CD4-positive, alpha-beta T cell (primary cell): ENCODE measurements around the gene QDPR. TPM values are rescaled to one million over a fixed set of nuclear protein-coding genes. Genes with fewer than 3 reads are reported as not detected.

Source experiments
- ATAC-seq: fragments of 200-7000 bp; cut with Tn5 transposase; one replicate; pipeline ENCODE4 v1.10.0; 2022; ENCODE audit warnings: mild to moderate bottlenecking; ENCODE audit not compliant: poor library complexity
- CTCF ChIA-PET: fragments of 350-600 bp; sonication (Branson Sonifier 250); formaldehyde crosslinking; loops from one replicate; lab custom pipeline; 2021; ENCODE audit warnings: antibody characterized with exemption, inconsistent platforms; lab: Charles Lee
- POLR2A ChIA-PET: fragments of 350-600 bp; sonication (Branson Sonifier 250); formaldehyde crosslinking; loops from one replicate; lab custom pipeline; 2021; ENCODE audit warnings: antibody characterized with exemption, inconsistent platforms; lab: Charles Lee
- DNase-seq, 14 experiments: peaks; one replicate each; pipeline ENCODE4 v3.0.0-alpha.2; 2013 to 2020; ENCODE audit warnings: mixed read lengths in 2 of 14
- H3K27ac ChIP-seq, 2 donors: one replicate each; pipeline versions ENCODE4 v1.5.1 to v1.7.0; 2013; ENCODE audit warnings: low read length in 2 of 2, low read depth in 1 of 2, mild to moderate bottlenecking in 1 of 2
- H3K27me3 ChIP-seq, 2 experiments: 1 replicate in 1 of 2; 2 replicates in 1 of 2; pipeline versions ENCODE4 v1.6.1 to v1.7.0; 2013; ENCODE audit warnings: low read length in 2 of 2, control low read depth in 1 of 2, mild to moderate bottlenecking in 1 of 2, moderate library complexity in 1 of 2; ENCODE audit not compliant: insufficient read depth in 2 of 2, control insufficient read depth in 1 of 2
- H3K36me3 ChIP-seq: one replicate; pipeline ENCODE4 v1.6.1; 2013; ENCODE audit warnings: low read length, control low read depth; ENCODE audit not compliant: insufficient read depth
- H3K4me1 ChIP-seq: one replicate; pipeline ENCODE4 v1.6.1; 2013; ENCODE audit warnings: low read length, control low read depth; ENCODE audit not compliant: insufficient read depth
- H3K4me3 ChIP-seq: one replicate; pipeline ENCODE4 v1.5.1; 2013; ENCODE audit warnings: mild to moderate bottlenecking, low read length, moderate library complexity
- H3K9me3 ChIP-seq, 2 experiments: 1 replicate in 1 of 2; 2 replicates in 1 of 2; pipeline versions ENCODE4 v1.6.1 to v1.7.0; 2013; ENCODE audit warnings: low read length in 2 of 2, mild to moderate bottlenecking in 2 of 2, control low read depth in 1 of 2, moderate library complexity in 1 of 2; ENCODE audit not compliant: control insufficient read depth in 1 of 2, insufficient read depth in 1 of 2
- H3K27ac Mint-ChIP-seq: one replicate; pipeline ENCODE4 v1.8.0; 2020; ENCODE audit warnings: mixed read lengths
- H3K27me3 Mint-ChIP-seq: one replicate; pipeline ENCODE4 v1.8.0; 2021; ENCODE audit warnings: mixed read lengths
- H3K36me3 Mint-ChIP-seq: one replicate; pipeline ENCODE4 v1.8.0; 2021; ENCODE audit warnings: low read depth, mixed read lengths
- H3K4me1 Mint-ChIP-seq: one replicate; pipeline ENCODE4 v1.8.0; 2021; ENCODE audit warnings: low read depth, mixed read lengths
- H3K4me3 Mint-ChIP-seq: one replicate; pipeline ENCODE4 v1.8.0; 2020; ENCODE audit warnings: mild to moderate bottlenecking, mixed read lengths
- H3K9me3 Mint-ChIP-seq: one replicate; pipeline ENCODE4 v1.8.0; 2020; ENCODE audit warnings: mixed read lengths
- intact Hi-C, 2 experiments: fragments of 100-400 bp; cut with DNase I in 1 of 2; cut with micrococcal nuclease in 1 of 2; formaldehyde crosslinking; loops; one replicate each; pipeline versions ENCODE4 v1.15.1 to v1.9.0; 2023 to 2025; cut with DNase I, micrococcal nuclease
- total RNA-seq, 174 experiments: library from RNA in 2 of 174; stranded (reverse) in 2 of 174; gene quantifications; one replicate each; pipeline ENCODE4 v1.2.3 and lab custom pipeline; 2021 to 2026
- TF ChIP-seq, protein P1 (sequence below): fragments of 200-600 bp; IDR thresholded peaks from one replicate; pipeline ENCODE4 v1.8.0; 2022; ENCODE audit warnings: antibody characterized with exemption, mild to moderate bottlenecking

Gene QDPR
- total RNA-seq, 2 experiments from 2014 or later, result 15.3 to 15.7 TPM

DNA sequence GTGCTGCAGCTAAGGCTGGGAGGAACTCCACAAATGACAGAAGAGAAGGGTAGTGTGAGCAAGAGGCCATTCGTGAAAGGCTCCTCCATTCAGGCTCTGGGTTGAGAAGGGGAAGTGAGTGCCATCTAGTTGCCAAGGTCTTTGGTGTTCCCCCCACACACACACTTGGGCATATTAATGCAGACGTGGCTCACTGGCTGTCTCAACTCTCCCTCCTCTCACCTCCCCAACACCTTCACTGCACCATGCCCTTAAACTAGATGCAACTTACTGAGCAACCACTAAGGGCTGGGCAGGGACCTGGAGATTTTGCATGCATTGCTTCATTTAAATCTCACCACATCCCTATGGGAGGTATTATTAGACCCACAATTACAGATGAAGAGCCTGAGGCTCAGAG lies 11.8 kb upstream of the QDPR start:
- no peaks in the 10 kb centered on the region for H3K36me3 ChIP-seq
- H3K36me3 Mint-ChIP-seq, result no peaks in the 10 kb centered on the region
- H3K9me3 ChIP-seq, result no peaks in the 10 kb centered on the region
- H3K4me1 ChIP-seq, result no peaks in the 10 kb centered on the region
- no peaks in the 10 kb centered on the region for H3K4me1 Mint-ChIP-seq
- H3K27me3 Mint-ChIP-seq, result peaks cover 39% of the 10 kb centered on the region
- no peak overlapping the region for H3K27ac Mint-ChIP-seq
- H3K4me3 Mint-ChIP-seq, result no peak overlapping the region
- H3K9me3 Mint-ChIP-seq, result no peaks in the 10 kb centered on the region
- intact Hi-C loops, result no loop called here
- peaks cover 0 to 6% of the 10 kb centered on the region in 2 experiments for H3K27me3 ChIP-seq
- H3K27ac ChIP-seq, result no peak overlapping the region
- ChIA-PET POLR2A (no interaction called here), CTCF (no interaction called here)
- H3K4me3 ChIP-seq, result no peak overlapping the region
- DNase-seq (no peak), ATAC-seq (no peak)
- TF ChIP-seq, protein P1, sequence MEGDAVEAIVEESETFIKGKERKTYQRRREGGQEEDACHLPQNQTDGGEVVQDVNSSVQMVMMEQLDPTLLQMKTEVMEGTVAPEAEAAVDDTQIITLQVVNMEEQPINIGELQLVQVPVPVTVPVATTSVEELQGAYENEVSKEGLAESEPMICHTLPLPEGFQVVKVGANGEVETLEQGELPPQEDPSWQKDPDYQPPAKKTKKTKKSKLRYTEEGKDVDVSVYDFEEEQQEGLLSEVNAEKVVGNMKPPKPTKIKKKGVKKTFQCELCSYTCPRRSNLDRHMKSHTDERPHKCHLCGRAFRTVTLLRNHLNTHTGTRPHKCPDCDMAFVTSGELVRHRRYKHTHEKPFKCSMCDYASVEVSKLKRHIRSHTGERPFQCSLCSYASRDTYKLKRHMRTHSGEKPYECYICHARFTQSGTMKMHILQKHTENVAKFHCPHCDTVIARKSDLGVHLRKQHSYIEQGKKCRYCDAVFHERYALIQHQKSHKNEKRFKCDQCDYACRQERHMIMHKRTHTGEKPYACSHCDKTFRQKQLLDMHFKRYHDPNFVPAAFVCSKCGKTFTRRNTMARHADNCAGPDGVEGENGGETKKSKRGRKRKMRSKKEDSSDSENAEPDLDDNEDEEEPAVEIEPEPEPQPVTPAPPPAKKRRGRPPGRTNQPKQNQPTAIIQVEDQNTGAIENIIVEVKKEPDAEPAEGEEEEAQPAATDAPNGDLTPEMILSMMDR, result no peak

DNA sequence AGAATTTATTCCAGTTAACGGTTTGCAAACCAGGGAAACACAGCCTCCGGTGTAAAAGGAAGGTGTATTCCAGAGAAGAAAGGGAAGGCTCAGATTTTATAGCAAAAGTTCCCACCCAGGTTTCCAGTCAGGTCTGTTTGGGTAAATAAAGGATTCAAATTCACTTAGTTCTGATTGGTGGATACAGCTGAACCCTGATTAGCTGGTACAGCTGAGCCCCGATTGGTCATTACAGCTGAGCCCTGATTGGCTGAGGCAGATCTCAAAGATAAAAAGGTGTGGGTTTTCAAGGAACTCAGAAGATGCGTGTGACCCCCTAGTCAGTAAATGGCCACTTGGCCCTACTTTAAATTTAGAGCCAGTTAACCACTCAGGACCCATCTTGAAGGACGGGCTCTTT lies 9.7 kb upstream of the QDPR start:
- POLR2A ChIA-PET, result interaction anchor here (1.5 kb wide), 1 partner anchor 9 kb away, joined by 5 read pairs; the partner anchor contains the start of gene QDPR
- no peaks in the 10 kb centered on the region for H3K9me3 Mint-ChIP-seq

DNA sequence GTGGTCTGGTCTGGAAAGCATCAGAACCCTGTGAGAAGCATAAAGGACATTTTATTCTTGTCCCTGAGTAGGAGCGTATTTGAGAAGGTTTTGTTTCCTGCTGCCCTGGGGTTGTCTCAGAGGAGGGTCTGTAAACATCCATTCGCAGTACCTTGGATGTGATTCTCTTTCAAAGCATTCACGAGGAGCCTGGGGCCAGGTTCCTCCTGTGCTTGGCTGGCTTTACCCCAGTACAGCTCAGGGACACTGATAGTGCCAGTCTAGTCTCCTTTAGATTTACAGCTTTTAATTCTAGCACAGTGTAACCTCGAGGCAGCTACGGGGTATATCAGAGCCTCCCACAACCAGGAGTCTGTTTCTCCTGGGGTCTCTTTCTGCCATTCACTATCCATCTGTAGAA lies 5.8 kb upstream of the QDPR start:
- H3K4me3 Mint-ChIP-seq, result no peak overlapping the region
- ATAC-seq, result no peak
- H3K27me3 Mint-ChIP-seq, result peaks cover 14% of the 10 kb centered on the region
- H3K36me3 Mint-ChIP-seq, result no peaks in the 10 kb centered on the region
- no peaks in the 10 kb centered on the region for H3K9me3 Mint-ChIP-seq
- intact Hi-C loops, result no loop called here
- DNase-seq, result no peak
- ChIA-PET POLR2A (no interaction called here), CTCF (no interaction called here)
- Histone ChIP-seq H3K36me3 (no peaks in the 10 kb centered on the region), H3K4me1 (no peaks in the 10 kb centered on the region), H3K27ac (no peak overlapping the region), H3K27me3 (peaks cover 0 to 6% of the 10 kb centered on the region in 2 experiments), H3K9me3 (no peaks in the 10 kb centered on the region), H3K4me3 (no peak overlapping the region)
- H3K27ac Mint-ChIP-seq, result no peak overlapping the region
- H3K4me1 Mint-ChIP-seq, result peaks cover 5% of the 10 kb centered on the region
- TF ChIP-seq, protein P1, result no peak

More for the DNA sequence above, 9.7 kb upstream of the QDPR start:
- intact Hi-C loops, result no loop called here
- Histone ChIP-seq H3K4me3 (no peak overlapping the region), H3K36me3 (no peaks in the 10 kb centered on the region), H3K27ac (no peak overlapping the region), H3K9me3 (no peaks in the 10 kb centered on the region), H3K27me3 (peaks cover 0 to 6% of the 10 kb centered on the region in 2 experiments), H3K4me1 (no peaks in the 10 kb centered on the region)
- Mint-ChIP-seq H3K4me3 (no peak overlapping the region), H3K27me3 (peaks cover 29% of the 10 kb centered on the region), H3K36me3 (no peaks in the 10 kb centered on the region), H3K4me1 (no peaks in the 10 kb centered on the region), H3K27ac (no peak overlapping the region)
- CTCF ChIA-PET, result interaction anchor here (0.6 kb wide), 1 partner anchor 283 kb away, joined by 3 read pairs; no protein-coding TSS in a partner anchor
- no peak for DNase-seq
- TF ChIP-seq, protein P1, result no peak
- ATAC-seq, result no peak
